Measurements from ENCODE around the gene MTHFD2.
"Not testable (repeated sequence)": the region's sequence is repeated elsewhere in the genome, so short reads cannot be mapped to it uniquely, and the experiment has no call there.

MTHFD2 gene

GRCh38 chr2:74198461-74199274 lies at the start of gene MTHFD2:
MTHFD2 (plus strand) TSS chr2:74198615; CDS start chr2:74198642, 27 bp downstream.
- peak; percentile 98 for DNase-seq
- in situ Hi-C loops (cut with MboI; ENCODE audit: low pct_unique_long_range_greater_than_20kb, low sequenced_read_pairs): no loop called here

GRCh38 chr2:74149247-74149525 lies 49.2 kb upstream of the MTHFD2 start:
- in situ Hi-C loops (cut with MboI; ENCODE audit: low pct_unique_long_range_greater_than_20kb, low sequenced_read_pairs): no loop called here
- DNase-seq: no peak

- peak; percentile 14 for DNase-seq
- in situ Hi-C loops (cut with MboI; ENCODE audit: low pct_unique_long_range_greater_than_20kb, low sequenced_read_pairs): no loop called here
Observed at GRCh38 chr2:74149570-74150319, 48.7 kb upstream of the MTHFD2 start.

- no peak for DNase-seq
- in situ Hi-C loops (cut with MboI; ENCODE audit: low pct_unique_long_range_greater_than_20kb, low sequenced_read_pairs): no loop called here
Observed at GRCh38 chr2:74152954-74153353, 45.5 kb upstream of the MTHFD2 start.

- DNase-seq: no peak
- in situ Hi-C loops (cut with MboI; ENCODE audit: low pct_unique_long_range_greater_than_20kb, low sequenced_read_pairs): no loop called here
Observed at GRCh38 chr2:74155830-74156229, 42.6 kb upstream of the MTHFD2 start.

GRCh38 chr2:74162951-74163350 lies 35.5 kb upstream of the MTHFD2 start:
- in situ Hi-C loops (cut with MboI; ENCODE audit: low pct_unique_long_range_greater_than_20kb, low sequenced_read_pairs): no loop called here
- DNase-seq: no peak

- in situ Hi-C loops (cut with MboI; ENCODE audit: low pct_unique_long_range_greater_than_20kb, low sequenced_read_pairs): no loop called here
- DNase-seq: no peak
Observed at GRCh38 chr2:74164761-74165160, 33.7 kb upstream of the MTHFD2 start.

GRCh38 chr2:74168739-74169138 lies 29.7 kb upstream of the MTHFD2 start:
- no peak for DNase-seq
- in situ Hi-C loops (cut with MboI; ENCODE audit: low pct_unique_long_range_greater_than_20kb, low sequenced_read_pairs): no loop called here

GRCh38 chr2:74174909-74175308 lies 23.5 kb upstream of the MTHFD2 start:
- in situ Hi-C loops (cut with MboI; ENCODE audit: low pct_unique_long_range_greater_than_20kb, low sequenced_read_pairs): no loop called here
- no peak for DNase-seq

GRCh38 chr2:74177696-74178095 lies 20.7 kb upstream of the MTHFD2 start:
- in situ Hi-C loops (cut with MboI; ENCODE audit: low pct_unique_long_range_greater_than_20kb, low sequenced_read_pairs): no loop called here
- DNase-seq: no peak

GRCh38 chr2:74178211-74179062 lies 20.0 kb upstream of the MTHFD2 start, which contains the start of gene MOB1A:
MOB1A (minus strand) TSS chr2:74178879; CDS start chr2:74178674, 205 bp downstream.
- in situ Hi-C loops (cut with MboI; ENCODE audit: low pct_unique_long_range_greater_than_20kb, low sequenced_read_pairs): no loop called here
- DNase-seq: peak; percentile 99

GRCh38 chr2:74179063-74179865 lies 19.2 kb upstream of the MTHFD2 start:
- in situ Hi-C loops (cut with MboI; ENCODE audit: low pct_unique_long_range_greater_than_20kb, low sequenced_read_pairs): no loop called here

GRCh38 chr2:74181739-74182138 lies 16.7 kb upstream of the MTHFD2 start:
- peak; percentile 95 for DNase-seq
- in situ Hi-C loops (cut with MboI; ENCODE audit: low pct_unique_long_range_greater_than_20kb, low sequenced_read_pairs): no loop called here

More at GRCh38 chr2:74179063-74179865, 19.2 kb upstream of the MTHFD2 start:
- DNase-seq: no peak

- in situ Hi-C loops (cut with MboI; ENCODE audit: low pct_unique_long_range_greater_than_20kb, low sequenced_read_pairs): no loop called here
- DNase-seq: no peak
Observed at GRCh38 chr2:74183878-74184277, 14.5 kb upstream of the MTHFD2 start.

- peak; percentile 99 for DNase-seq
- in situ Hi-C loops (cut with MboI; ENCODE audit: low pct_unique_long_range_greater_than_20kb, low sequenced_read_pairs): no loop called here
Observed at GRCh38 chr2:74186038-74186437, 12.4 kb upstream of the MTHFD2 start.

GRCh38 chr2:74186706-74187105 lies 11.7 kb upstream of the MTHFD2 start:
- in situ Hi-C loops (cut with MboI; ENCODE audit: low pct_unique_long_range_greater_than_20kb, low sequenced_read_pairs); DNase-seq: not testable (repeated sequence)

GRCh38 chr2:74188018-74188601 lies 10.3 kb upstream of the MTHFD2 start:
- in situ Hi-C loops (cut with MboI; ENCODE audit: low pct_unique_long_range_greater_than_20kb, low sequenced_read_pairs): no loop called here
- DNase-seq: no peak

- DNase-seq: no peak
- in situ Hi-C loops (cut with MboI; ENCODE audit: low pct_unique_long_range_greater_than_20kb, low sequenced_read_pairs): no loop called here
Observed at GRCh38 chr2:74188696-74189095, 9.7 kb upstream of the MTHFD2 start.

All from KBM-7 (cell line).